Cerebellar cortex (tissue), 1 donor: Measurements from ENCODE around the gene NLK.
"Not testable (repeated sequence)": the region's sequence is repeated elsewhere in the genome, so short reads cannot be mapped to it uniquely, and the experiment has no call there.

ENCODE experiments used
- DNase-seq: peaks from one replicate; pipeline ENCODE4 v3.0.0-alpha.2; 2015; ENCODE audit warnings: low spot score

The NLK gene

GRCh38 chr17:28072936-28073533, 30.6 kb downstream of the NLK start:
- DNase-seq = no peak

- DNase-seq = no peak
These were observed 31.5 kb downstream of the NLK start for GRCh38 chr17:28074010-28074409.

GRCh38 chr17:28076144-28076543, 33.7 kb downstream of the NLK start:
- DNase-seq = no peak

- DNase-seq = not testable (repeated sequence)
These were observed 34.7 kb downstream of the NLK start for GRCh38 chr17:28077140-28077539.

GRCh38 chr17:28078341-28079229, 36.1 kb downstream of the NLK start:
- no peak for DNase-seq

- no peak for DNase-seq
These were observed 39.0 kb downstream of the NLK start for GRCh38 chr17:28081467-28081866.

- DNase-seq = no peak
These were observed 43.3 kb downstream of the NLK start for GRCh38 chr17:28085766-28086165.

GRCh38 chr17:28086519-28086918, 44.0 kb downstream of the NLK start:
- no peak for DNase-seq

GRCh38 chr17:28087743-28088142, 45.3 kb downstream of the NLK start:
- DNase-seq = no peak

- DNase-seq = no peak
These were observed 48.1 kb downstream of the NLK start for GRCh38 chr17:28090551-28090950.

- no peak for DNase-seq
These were observed 49.6 kb downstream of the NLK start for GRCh38 chr17:28092088-28092487.

- DNase-seq = no peak
These were observed 51.7 kb downstream of the NLK start for GRCh38 chr17:28093999-28094716.

- no peak for DNase-seq
These were observed 54.3 kb downstream of the NLK start for GRCh38 chr17:28096756-28097155.

- DNase-seq = no peak
These were observed 54.8 kb downstream of the NLK start for GRCh38 chr17:28097254-28097653.

GRCh38 chr17:28097901-28098300, 55.4 kb downstream of the NLK start:
- DNase-seq = no peak

GRCh38 chr17:28098591-28098990, 56.1 kb downstream of the NLK start:
- DNase-seq = not testable (repeated sequence)

GRCh38 chr17:28100251-28100650, 57.8 kb downstream of the NLK start:
- DNase-seq = no peak

GRCh38 chr17:28100936-28101335, 58.5 kb downstream of the NLK start:
- no peak for DNase-seq

- DNase-seq = no peak
These were observed 59.4 kb downstream of the NLK start for GRCh38 chr17:28101919-28102318.

GRCh38 chr17:28105501-28105900, 63.0 kb downstream of the NLK start:
- no peak for DNase-seq

- DNase-seq = no peak
These were observed 67.7 kb downstream of the NLK start for GRCh38 chr17:28110184-28110583.

GRCh38 chr17:28112181-28112580, 69.7 kb downstream of the NLK start:
- DNase-seq = no peak

- no peak for DNase-seq
These were observed 70.1 kb downstream of the NLK start for GRCh38 chr17:28112606-28113005.
